NCI-H446 (cell line): ENCODE data around the gene TMC6.

Source experiments
- DNase-seq, 2 experiments: peaks; one replicate each; lab custom pipeline; 2025; lab: John Stamatoyannopoulos, UW

TMC6 gene

GRCh38 chr17:78135858-78136500 lies 7.4 kb upstream of the TMC6 start:
- DNase-seq, result no peak

DNA sequence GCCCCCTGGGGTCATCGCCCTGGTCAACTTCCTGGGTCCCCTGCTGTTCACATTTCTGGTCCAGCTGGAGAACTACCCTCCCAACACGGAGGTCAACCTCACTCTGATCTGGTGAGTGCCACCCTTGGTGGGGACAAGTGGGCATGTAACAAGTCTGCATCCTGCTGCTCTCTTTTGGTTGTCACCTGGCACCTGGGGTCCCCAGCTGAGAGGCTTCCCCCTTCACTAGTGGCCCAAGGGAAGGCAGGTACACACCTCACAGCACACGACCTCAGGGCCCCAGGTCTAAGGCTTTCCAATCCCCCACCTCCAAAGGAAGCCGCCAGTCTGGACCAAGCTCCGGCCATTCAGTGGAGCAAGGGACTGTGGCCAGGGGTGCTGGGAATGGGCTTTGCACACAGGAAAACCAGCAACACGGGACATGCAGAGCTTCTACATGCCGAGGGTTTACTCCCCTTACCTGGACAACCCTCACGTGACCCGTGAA lies 6.4 kb upstream of the TMC6 start:
- no peak for DNase-seq

DNA sequence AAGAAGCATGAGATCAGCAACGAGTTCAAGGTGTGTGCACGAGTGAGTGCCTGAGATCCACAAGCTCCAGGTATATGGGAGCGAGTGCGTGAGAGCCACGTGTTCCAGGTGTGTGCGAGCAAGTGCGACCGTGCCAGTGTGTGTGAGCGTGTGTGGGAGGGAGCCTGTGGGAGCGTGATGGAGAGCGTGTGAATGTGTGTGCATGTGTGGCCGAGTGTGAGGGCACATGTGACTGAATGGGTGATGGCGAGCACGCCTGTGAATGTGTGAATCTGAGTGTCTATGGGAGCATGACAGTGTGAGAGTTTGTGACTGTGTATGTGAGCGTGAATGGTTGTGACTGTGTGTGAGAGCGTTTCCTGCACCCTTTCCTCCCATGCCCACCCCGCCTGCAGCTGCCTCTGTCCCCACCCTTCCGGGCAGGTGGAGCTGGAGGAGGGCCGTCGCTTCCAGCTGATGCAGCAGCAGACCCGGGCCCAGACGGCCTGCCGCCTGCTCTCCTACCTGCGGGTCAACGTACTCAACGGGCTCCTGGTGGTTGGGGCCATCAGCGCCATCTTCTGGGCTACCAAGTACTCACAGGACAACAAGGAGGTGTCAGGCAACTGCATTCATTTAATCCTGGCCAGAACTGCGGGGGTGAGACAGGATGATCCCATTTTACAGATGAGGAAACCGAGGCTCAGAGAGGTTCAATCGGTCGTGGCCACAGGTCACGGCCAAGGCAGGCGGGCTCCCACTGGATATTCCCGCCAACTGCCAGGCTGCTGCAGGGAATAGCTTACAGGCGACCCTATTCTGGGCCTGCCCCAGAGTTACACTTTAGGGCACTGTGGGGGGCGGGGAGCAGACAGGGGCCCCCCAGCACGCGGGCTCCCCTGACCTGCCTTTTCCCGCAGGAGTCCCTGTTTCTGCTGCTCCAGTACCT lies 5.7 kb upstream of the TMC6 start:
- DNase-seq, result no peak

- DNase-seq, result no peak
These were observed 4.8 kb upstream of the TMC6 start for GRCh38 chr17:78133179-78133951.

DNA sequence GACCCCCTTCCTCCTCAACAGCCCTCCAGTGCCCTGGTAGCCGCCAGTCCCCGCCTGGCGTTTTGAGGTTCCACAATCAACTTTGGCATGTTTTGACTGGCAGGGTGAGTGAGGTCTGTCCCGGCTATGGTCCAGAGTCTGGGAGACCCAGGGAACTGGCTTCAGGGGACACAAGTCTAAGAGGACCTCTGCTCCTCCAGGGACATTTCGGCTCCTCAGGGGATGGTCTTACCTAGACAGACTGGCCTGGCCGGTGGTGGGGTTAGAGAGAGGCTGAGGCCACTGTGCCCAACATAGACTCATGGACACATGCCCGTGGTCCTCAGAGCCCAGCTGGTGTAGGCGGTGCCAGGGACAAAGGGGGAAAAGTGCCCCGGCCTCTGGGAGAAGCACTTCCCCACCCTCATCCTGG lies 4.2 kb upstream of the TMC6 start:
- no peak for DNase-seq

DNA sequence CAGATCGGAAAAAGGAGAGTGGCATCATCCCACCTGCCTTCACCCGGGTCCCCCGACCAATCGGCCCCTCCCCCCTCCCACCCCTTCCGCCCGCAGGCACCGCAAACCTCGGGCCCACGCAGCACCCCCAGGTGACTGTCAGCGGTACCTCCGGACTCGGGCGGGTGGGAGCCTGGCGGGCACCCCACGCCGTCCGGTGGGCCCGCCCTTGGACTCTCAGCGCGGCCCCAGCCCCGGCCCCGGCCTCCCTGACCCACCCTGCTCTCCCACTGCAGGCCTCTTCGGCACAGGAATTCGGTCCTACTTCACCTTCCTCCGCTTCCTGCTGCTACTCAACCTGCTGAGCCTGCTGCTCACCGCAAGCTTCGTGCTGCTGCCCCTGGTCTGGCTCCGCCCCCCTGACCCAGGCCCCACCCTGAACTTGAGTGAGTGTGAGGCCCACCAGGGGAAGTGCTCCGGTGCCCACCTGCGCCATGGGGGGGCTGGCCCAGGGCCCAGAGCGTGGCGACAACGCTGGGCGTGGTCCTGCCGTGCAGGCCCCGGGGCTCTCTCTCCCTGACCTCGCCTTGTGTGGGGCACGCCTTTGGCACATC lies 3.6 kb upstream of the TMC6 start:
- no peak for DNase-seq

- DNase-seq, result no peak
These were observed 2.9 kb upstream of the TMC6 start for GRCh38 chr17:78131172-78132083.

- DNase-seq, result no peak
These were observed 2.0 kb upstream of the TMC6 start, which contains the start of gene TMC8 for GRCh38 chr17:78130437-78131101. Gene TMC8 (plus strand): TSS chr17:78130771. CDS start chr17:78131589, 818 bp downstream.

- no peak for DNase-seq
These were observed 1.5 kb upstream of the TMC6 start for GRCh38 chr17:78130090-78130436.

GRCh38 chr17:78129351-78130089 lies 965 bp upstream of the TMC6 start:
- no peak for DNase-seq

DNA sequence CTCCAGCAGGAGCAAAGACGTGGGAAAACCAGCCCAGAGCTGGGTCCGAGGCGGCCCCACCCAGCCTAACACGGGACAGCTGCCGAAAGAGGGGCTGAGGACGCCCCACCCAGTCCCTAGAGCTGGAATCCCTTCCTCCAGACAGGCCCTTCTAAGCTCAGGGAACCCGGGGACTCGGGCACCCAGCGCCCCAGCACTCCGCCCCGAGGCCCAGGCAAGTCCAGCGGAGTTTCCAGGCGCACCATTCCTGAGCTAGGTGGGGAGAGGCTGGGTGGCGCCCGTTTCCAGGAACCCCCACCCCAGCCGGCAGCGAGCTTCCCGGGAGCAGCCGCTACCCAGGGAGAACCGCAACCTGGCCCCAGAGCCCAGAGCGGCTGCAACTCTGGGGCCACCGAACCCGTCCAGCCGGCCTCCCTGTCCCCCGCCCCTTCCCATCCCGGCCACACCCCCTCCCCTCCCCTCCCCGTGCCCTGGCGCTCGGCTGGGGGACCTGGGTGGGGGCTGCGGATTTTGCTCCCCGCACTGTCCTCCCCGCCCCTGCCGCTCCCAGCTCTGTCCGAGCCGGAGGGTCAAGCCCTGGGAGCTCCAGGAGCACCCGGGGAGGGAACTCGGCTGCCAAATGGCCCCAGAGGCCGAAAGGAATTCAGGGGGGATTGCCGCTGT lies 536 bp downstream of the TMC6 start:
- no peak for DNase-seq

DNA sequence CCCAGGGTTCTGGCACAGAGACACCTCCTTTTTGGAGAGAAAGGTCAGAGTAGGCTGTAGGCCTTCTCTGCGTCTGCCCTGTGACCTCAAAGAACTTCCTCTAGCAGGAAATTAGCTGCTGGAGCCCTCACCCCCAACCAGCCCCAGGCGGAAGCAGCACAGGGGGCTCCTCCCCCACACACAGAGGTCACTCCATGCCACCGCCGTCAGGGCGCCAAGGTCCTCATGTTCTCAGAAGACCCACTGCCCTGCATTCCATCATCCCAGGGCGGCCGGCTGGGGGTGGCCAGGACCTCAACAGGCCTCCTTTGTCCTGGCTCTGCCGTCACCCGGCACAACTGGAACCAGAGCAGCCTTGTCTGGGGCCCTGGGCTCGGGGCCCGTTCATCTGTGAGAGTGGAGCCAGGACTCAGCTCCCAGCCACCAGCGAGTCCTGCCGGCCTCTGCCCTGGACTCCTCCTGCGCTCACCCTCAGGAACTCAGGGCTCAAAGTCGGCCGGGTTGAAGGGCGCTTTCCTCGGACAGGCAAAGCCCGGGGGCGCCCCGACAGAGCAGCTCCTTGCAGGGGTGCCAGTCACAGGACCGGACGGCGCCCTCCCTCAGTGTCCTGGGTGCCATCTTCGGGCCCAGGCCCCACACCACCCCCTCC lies 1.2 kb downstream of the TMC6 start:
- no peak for DNase-seq

GRCh38 chr17:78126895-78127238 lies 1.7 kb downstream of the TMC6 start:
- no peak for DNase-seq

DNA sequence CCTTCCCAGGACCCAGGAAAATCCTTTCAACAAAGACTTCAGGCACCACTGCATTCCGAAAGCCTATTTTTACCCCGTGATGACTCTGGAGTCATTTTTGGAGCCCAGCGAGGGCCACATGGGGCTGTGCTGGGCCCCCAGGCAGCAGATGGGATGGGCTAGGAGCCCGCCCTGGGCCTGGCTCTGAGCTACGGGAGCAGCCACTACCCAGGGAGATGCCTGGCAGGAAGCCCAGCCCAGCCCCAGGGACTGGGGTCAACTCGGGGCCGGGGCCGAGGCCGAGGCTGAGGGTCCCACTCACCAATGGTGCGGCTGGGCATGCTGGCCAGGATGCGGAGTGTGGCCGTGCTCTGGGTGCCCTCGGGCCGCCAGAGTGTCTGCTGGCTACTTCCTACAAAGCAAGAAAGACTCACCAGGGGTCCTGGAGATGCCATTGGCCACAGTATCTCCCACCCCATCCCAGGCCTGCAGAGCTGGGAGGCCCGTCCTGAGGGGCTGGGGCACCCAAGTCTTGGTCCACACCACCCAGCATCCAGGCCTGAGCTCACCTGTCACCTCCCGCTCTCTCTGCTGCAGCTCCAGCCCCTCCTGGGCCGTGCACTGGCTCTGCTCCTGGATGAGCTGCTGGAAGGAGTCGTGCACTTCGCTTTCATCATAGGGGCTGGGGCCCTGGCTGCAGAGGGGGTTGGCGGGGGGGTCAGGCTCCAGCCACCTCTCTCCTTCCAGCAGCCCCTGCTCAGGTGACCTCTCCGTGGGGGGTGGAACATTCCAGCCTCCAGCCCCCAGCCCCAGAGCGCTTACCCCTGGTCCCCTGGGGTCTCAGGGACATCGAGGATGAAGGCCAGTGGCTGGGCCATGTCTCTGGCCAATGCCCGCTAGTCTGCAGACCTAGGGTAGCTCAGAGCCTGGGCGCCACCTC lies 2.3 kb downstream of the TMC6 start:
- peak; percentile 26 to 76 for DNase-seq

- DNase-seq, result no peak
These were observed 3.2 kb downstream of the TMC6 start for GRCh38 chr17:78125138-78125913.

DNA sequence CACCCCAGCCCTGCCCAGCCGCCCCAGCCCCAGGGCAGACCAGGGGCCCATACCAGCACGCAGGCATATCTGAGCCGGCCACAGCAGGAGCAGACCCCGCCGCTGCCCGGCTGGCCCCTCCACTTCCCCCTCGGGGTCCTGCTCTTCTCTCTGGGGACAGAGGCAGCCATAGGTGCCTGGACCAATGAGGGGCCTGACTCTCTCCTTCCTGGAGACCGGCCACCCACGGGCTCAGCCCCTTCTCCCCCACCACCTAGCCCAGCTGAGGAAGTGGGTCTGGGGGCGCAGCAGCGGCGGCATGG lies 3.8 kb downstream of the TMC6 start:
- no peak for DNase-seq
